Right renal cortex interstitium (tissue), 3 donors: ENCODE data around the gene AUTS2. TPM values are rescaled to one million over a fixed set of nuclear protein-coding genes. Genes with fewer than 3 reads are reported as not detected.

Source experiments
- DNase-seq, 3 donors: peaks; one replicate each; pipeline ENCODE4 v3.0.0-alpha.2; 2013; ENCODE audit warnings: low read depth in 3 of 3, low spot score in 2 of 3
- polyA plus RNA-seq, 3 donors: library from polyadenylated mRNA; unstranded; fragments of 120-200 nt; gene quantifications; one replicate each; pipeline ENCODE4 v1.2.1, GENCODE V29; 2013; ENCODE audit not compliant: insufficient read length in 3 of 3

AUTS2 gene
- polyA plus RNA-seq, 3 donors: 51.6 to 66.2 (median 55.2) TPM

GRCh38 chr7:69654381-69654780, 56.1 kb downstream of the AUTS2 start:
- no peak for DNase-seq

- no peak for DNase-seq
Measured at GRCh38 chr7:69654849-69655707, 56.8 kb downstream of the AUTS2 start.

- DNase-seq: no peak
Measured at GRCh38 chr7:69656077-69656476, 57.8 kb downstream of the AUTS2 start.

GRCh38 chr7:69656890-69657289, 58.6 kb downstream of the AUTS2 start:
- DNase-seq: peak in 1 of 3 donors; percentile 30

- DNase-seq: no peak
Measured at GRCh38 chr7:69657331-69657730, 59.1 kb downstream of the AUTS2 start.

GRCh38 chr7:69657985-69658384, 59.7 kb downstream of the AUTS2 start:
- no peak for DNase-seq

- no peak for DNase-seq
Measured at GRCh38 chr7:69659983-69660382, 61.7 kb downstream of the AUTS2 start.

- DNase-seq: no peak
Measured at GRCh38 chr7:69661342-69661741, 63.1 kb downstream of the AUTS2 start.

GRCh38 chr7:69663911-69664832, 65.9 kb downstream of the AUTS2 start:
- DNase-seq: no peak

- no peak for DNase-seq
Measured at GRCh38 chr7:69665369-69665768, 67.1 kb downstream of the AUTS2 start.

GRCh38 chr7:69668339-69668870, 70.1 kb downstream of the AUTS2 start:
- DNase-seq: no peak

- no peak for DNase-seq
Measured at GRCh38 chr7:69670701-69671100, 72.4 kb downstream of the AUTS2 start.

- DNase-seq: no peak
Measured at GRCh38 chr7:69673074-69673473, 74.8 kb downstream of the AUTS2 start.

- no peak for DNase-seq
Measured at GRCh38 chr7:69674701-69675182, 76.5 kb downstream of the AUTS2 start.

- no peak for DNase-seq
Measured at GRCh38 chr7:69676247-69676646, 78.0 kb downstream of the AUTS2 start.

- no peak for DNase-seq
Measured at GRCh38 chr7:69677054-69677852, 79.0 kb downstream of the AUTS2 start.

- DNase-seq: no peak
Measured at GRCh38 chr7:69677881-69678493, 79.7 kb downstream of the AUTS2 start.

GRCh38 chr7:69678494-69679187, 80.4 kb downstream of the AUTS2 start:
- peak; percentile 47 to 56 (median 48) for DNase-seq

GRCh38 chr7:69681181-69681580, 82.9 kb downstream of the AUTS2 start:
- no peak for DNase-seq
